ENCODE data around the gene SECTM1.

SECTM1 gene

GRCh38 chr17:82287868-82288801 is 45.4 kb downstream of the SECTM1 start:
- Histone ChIP-seq H3K9me3 (ENCODE audit: control insufficient read depth, low read length) (peaks cover 4% of the 10 kb centered on the region), H3K36me3 (ENCODE audit: control insufficient read depth, insufficient read depth, low read length) (no peaks in the 10 kb centered on the region), H3K4me1 (ENCODE audit: control insufficient read depth, insufficient read depth, low read length, poor library complexity, severe bottlenecking) (no peaks in the 10 kb centered on the region), H3K27ac (ENCODE audit: low read depth, low read length, severe bottlenecking) (no peak overlapping the region), H3K4me3 (ENCODE audit: extremely low read depth, insufficient read depth, low read length, poor library complexity, severe bottlenecking) (no peak overlapping the region)
- WGBS, 2 experiments (ENCODE audit: insufficient coverage in 2 of 2), result 90 to 92% methylated on average over 18 of the region's 19 CpGs

- Histone ChIP-seq H3K36me3 (ENCODE audit: control insufficient read depth, insufficient read depth, low read length) (no peaks in the 10 kb centered on the region), H3K9me3 (ENCODE audit: control insufficient read depth, low read length) (peaks cover 4% of the 10 kb centered on the region), H3K4me1 (ENCODE audit: control insufficient read depth, insufficient read depth, low read length, poor library complexity, severe bottlenecking) (peaks cover 1% of the 10 kb centered on the region), H3K27ac (ENCODE audit: low read depth, low read length, severe bottlenecking) (no peak overlapping the region), H3K4me3 (ENCODE audit: extremely low read depth, insufficient read depth, low read length, poor library complexity, severe bottlenecking) (no peak overlapping the region)
- 91 to 95% methylated on average over 6 to 7 of the region's 9 CpGs for WGBS, 2 experiments (ENCODE audit: insufficient coverage in 2 of 2)
Observed at GRCh38 chr17:82287013-82287867, 46.3 kb downstream of the SECTM1 start.

DNA sequence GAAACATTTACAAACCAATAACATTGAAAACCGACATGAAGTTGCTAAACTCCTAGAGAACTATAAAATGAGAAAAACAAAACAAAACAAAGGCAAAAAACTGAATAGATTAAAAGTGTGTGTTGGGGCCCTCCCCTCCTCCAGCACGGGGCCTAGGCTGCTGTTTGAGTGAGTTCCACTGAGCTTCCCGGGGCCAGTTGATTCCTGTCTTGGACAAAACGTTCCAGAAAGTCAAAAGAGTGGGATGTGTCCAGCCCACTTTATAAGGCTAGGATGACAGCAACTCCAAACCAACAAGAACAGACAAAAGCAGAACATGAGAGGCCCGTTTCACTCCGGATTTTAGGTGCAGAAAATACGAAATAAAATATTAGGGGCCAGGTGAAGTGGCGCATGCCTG is 48.4 kb downstream of the SECTM1 start:
- peaks cover 7% of the 10 kb centered on the region for H3K4me1 ChIP-seq (ENCODE audit: control insufficient read depth, insufficient read depth, low read length, poor library complexity, severe bottlenecking)
- no peak overlapping the region for H3K27ac ChIP-seq (ENCODE audit: low read depth, low read length, severe bottlenecking)
- H3K36me3 ChIP-seq (ENCODE audit: control insufficient read depth, insufficient read depth, low read length), result no peaks in the 10 kb centered on the region
- peaks cover 4% of the 10 kb centered on the region for H3K9me3 ChIP-seq (ENCODE audit: control insufficient read depth, low read length)
- WGBS, 2 experiments (ENCODE audit: insufficient coverage in 2 of 2), result 81 to 92% methylated on average over 4 to 7 of the region's 8 CpGs
- H3K4me3 ChIP-seq (ENCODE audit: extremely low read depth, insufficient read depth, low read length, poor library complexity, severe bottlenecking), result no peak overlapping the region

- Histone ChIP-seq H3K4me3 (ENCODE audit: extremely low read depth, insufficient read depth, low read length, poor library complexity, severe bottlenecking) (no peak overlapping the region), H3K9me3 (ENCODE audit: control insufficient read depth, low read length) (peaks cover 4% of the 10 kb centered on the region), H3K4me1 (ENCODE audit: control insufficient read depth, insufficient read depth, low read length, poor library complexity, severe bottlenecking) (peaks cover 7% of the 10 kb centered on the region), H3K27ac (ENCODE audit: low read depth, low read length, severe bottlenecking) (no peak overlapping the region), H3K36me3 (ENCODE audit: control insufficient read depth, insufficient read depth, low read length) (no peaks in the 10 kb centered on the region)
- WGBS, 2 experiments (ENCODE audit: insufficient coverage in 2 of 2), result 87 to 91% methylated on average over 9 to 10 of the region's 13 CpGs
Observed at GRCh38 chr17:82283208-82283749, 50.3 kb downstream of the SECTM1 start.

DNA sequence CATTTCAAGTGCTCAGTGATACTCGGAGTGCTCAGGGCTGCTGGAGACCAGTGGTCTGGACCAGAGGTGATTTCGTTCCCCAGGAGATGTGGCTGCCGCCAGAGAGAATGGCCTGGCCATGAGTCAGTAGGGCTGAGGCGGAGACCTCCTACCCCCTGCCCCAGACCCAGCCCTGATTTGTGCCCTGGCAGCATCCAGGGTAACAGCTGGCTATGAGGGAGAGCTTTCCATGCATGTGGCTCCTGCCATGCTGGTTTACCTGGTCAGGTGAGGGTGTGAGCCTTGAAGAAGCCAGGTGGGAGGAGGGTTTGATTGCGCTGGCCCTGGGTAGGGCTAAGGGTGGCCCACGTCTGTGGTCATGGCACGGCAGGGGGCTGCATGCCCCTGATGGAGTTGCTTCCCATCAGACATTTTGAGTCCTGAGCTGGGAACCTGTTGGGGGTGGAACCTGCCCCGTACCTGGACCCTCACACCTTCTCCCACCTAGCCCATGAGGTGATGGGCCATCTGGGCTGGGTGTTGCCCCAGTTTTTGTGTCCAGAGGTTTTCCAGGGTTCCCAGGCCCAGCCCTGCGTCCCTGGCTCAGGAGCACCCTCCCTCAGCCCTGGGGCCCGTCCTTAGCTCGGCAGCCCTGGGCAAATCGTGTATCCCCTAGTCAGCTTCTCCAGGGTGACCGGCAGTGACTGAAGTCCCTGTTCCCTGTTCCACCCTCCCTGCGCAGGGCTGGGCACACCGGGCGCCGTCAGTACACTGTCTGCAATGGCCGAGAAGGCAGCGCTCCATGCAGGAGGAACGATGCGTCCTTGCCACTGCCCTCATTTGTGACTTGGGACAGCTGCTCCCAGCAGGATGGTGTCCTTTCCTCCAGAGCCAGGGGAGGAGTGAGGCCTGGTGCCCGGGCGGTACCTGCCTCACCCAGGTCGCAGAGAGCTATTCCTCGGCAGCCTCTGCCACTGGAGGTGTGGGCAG is 51.0 kb downstream of the SECTM1 start:
- H3K9me3 ChIP-seq (ENCODE audit: control insufficient read depth, low read length), result peaks cover 4% of the 10 kb centered on the region
- H3K27ac ChIP-seq (ENCODE audit: low read depth, low read length, severe bottlenecking), result no peak overlapping the region
- 87 to 93% methylated on average over 20 to 22 of the region's 25 CpGs for WGBS, 2 experiments (ENCODE audit: insufficient coverage in 2 of 2)
- no peaks in the 10 kb centered on the region for H3K36me3 ChIP-seq (ENCODE audit: control insufficient read depth, insufficient read depth, low read length)
- H3K4me1 ChIP-seq (ENCODE audit: control insufficient read depth, insufficient read depth, low read length, poor library complexity, severe bottlenecking), result peaks cover 7% of the 10 kb centered on the region
- no peak overlapping the region for H3K4me3 ChIP-seq (ENCODE audit: extremely low read depth, insufficient read depth, low read length, poor library complexity, severe bottlenecking)

- WGBS, 2 experiments (ENCODE audit: insufficient coverage in 2 of 2), result 90 to 93% methylated on average over 18 to 20 of the region's 22 CpGs
- Histone ChIP-seq H3K36me3 (ENCODE audit: control insufficient read depth, insufficient read depth, low read length) (no peaks in the 10 kb centered on the region), H3K4me1 (ENCODE audit: control insufficient read depth, insufficient read depth, low read length, poor library complexity, severe bottlenecking) (peaks cover 7% of the 10 kb centered on the region), H3K27ac (ENCODE audit: low read depth, low read length, severe bottlenecking) (no peak overlapping the region), H3K9me3 (ENCODE audit: control insufficient read depth, low read length) (no peaks in the 10 kb centered on the region), H3K4me3 (ENCODE audit: extremely low read depth, insufficient read depth, low read length, poor library complexity, severe bottlenecking) (no peak overlapping the region)
Observed at GRCh38 chr17:82281502-82282238, 51.9 kb downstream of the SECTM1 start.

DNA sequence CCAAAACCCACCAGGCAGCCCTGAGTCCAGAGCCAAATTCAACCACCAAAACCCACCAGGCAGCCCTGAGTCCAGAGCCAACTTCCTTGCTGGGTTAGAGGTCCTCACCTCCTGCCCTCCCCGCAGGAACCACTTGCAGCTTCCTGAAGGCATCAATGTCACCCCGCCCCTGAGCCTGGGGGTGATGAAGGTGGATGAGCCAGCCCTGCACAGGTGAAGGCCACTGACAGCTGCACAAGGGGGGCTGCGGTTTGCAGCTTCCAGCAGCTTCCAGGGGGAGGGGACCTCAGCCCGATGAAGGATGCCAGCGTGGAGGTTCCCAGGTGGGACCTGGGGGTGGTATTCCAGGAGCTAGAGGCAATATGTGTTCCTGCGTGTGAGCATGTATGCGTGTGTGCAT is 52.5 kb downstream of the SECTM1 start:
- H3K4me1 ChIP-seq (ENCODE audit: control insufficient read depth, insufficient read depth, low read length, poor library complexity, severe bottlenecking), result peaks cover 7% of the 10 kb centered on the region
- H3K36me3 ChIP-seq (ENCODE audit: control insufficient read depth, insufficient read depth, low read length), result no peaks in the 10 kb centered on the region
- WGBS, 2 experiments (ENCODE audit: insufficient coverage in 2 of 2), result 91 to 95% methylated on average over 5 to 6 of the region's 7 CpGs
- no peaks in the 10 kb centered on the region for H3K9me3 ChIP-seq (ENCODE audit: control insufficient read depth, low read length)
- no peak overlapping the region for H3K27ac ChIP-seq (ENCODE audit: low read depth, low read length, severe bottlenecking)
- no peak overlapping the region for H3K4me3 ChIP-seq (ENCODE audit: extremely low read depth, insufficient read depth, low read length, poor library complexity, severe bottlenecking)

GRCh38 chr17:82280537-82280936 is 53.0 kb downstream of the SECTM1 start:
- Histone ChIP-seq H3K36me3 (ENCODE audit: control insufficient read depth, insufficient read depth, low read length) (no peaks in the 10 kb centered on the region), H3K4me1 (ENCODE audit: control insufficient read depth, insufficient read depth, low read length, poor library complexity, severe bottlenecking) (peaks cover 7% of the 10 kb centered on the region), H3K4me3 (ENCODE audit: extremely low read depth, insufficient read depth, low read length, poor library complexity, severe bottlenecking) (no peak overlapping the region), H3K27ac (ENCODE audit: low read depth, low read length, severe bottlenecking) (no peak overlapping the region), H3K9me3 (ENCODE audit: control insufficient read depth, low read length) (no peaks in the 10 kb centered on the region)
- 90 to 100% methylated on average over 2 to 6 of the region's 8 CpGs for WGBS, 2 experiments (ENCODE audit: insufficient coverage in 2 of 2)

- no peak overlapping the region for H3K4me3 ChIP-seq (ENCODE audit: extremely low read depth, insufficient read depth, low read length, poor library complexity, severe bottlenecking)
- no peaks in the 10 kb centered on the region for H3K9me3 ChIP-seq (ENCODE audit: control insufficient read depth, low read length)
- 82 to 86% methylated on average over 14 to 16 of the region's 16 CpGs for WGBS, 2 experiments (ENCODE audit: insufficient coverage in 2 of 2)
- H3K36me3 ChIP-seq (ENCODE audit: control insufficient read depth, insufficient read depth, low read length), result no peaks in the 10 kb centered on the region
- H3K27ac ChIP-seq (ENCODE audit: low read depth, low read length, severe bottlenecking), result no peak overlapping the region
- peaks cover 8% of the 10 kb centered on the region for H3K4me1 ChIP-seq (ENCODE audit: control insufficient read depth, insufficient read depth, low read length, poor library complexity, severe bottlenecking)
Observed at GRCh38 chr17:82278786-82279391, 54.7 kb downstream of the SECTM1 start.
